Muscle of leg (tissue), 11 donors: Measurements from ENCODE around the gene SYNDIG1. TPM values are rescaled to one million over a fixed set of nuclear protein-coding genes. Genes with fewer than 3 reads are reported as not detected.

Experiments used
- DNase-seq: peaks from one replicate; pipeline ENCODE4 v3.0.0; 2013
- H3K27ac ChIP-seq: one replicate; pipeline ENCODE4 v1.5.1; 2013; ENCODE audit warnings: mild to moderate bottlenecking, low read length, control low read depth
- H3K27me3 ChIP-seq: one replicate; pipeline ENCODE4 v1.6.1; 2013; ENCODE audit warnings: low read length; ENCODE audit not compliant: control insufficient read depth, insufficient read depth
- H3K36me3 ChIP-seq: one replicate; pipeline ENCODE4 v1.6.1; 2013; ENCODE audit warnings: low read length; ENCODE audit not compliant: control insufficient read depth, insufficient read depth
- H3K4me1 ChIP-seq: one replicate; pipeline ENCODE4 v1.6.1; 2013; ENCODE audit warnings: low read length; ENCODE audit not compliant: control insufficient read depth, insufficient read depth
- H3K4me3 ChIP-seq: one replicate; pipeline ENCODE4 v1.5.1; 2013; ENCODE audit warnings: low read length, control low read depth
- H3K9me3 ChIP-seq: replicated peaks from 2 replicates; pipeline ENCODE4 v1.6.1; 2013; ENCODE audit warnings: low read depth, low read length; ENCODE audit not compliant: control insufficient read depth
- WGBS: methylation state at CpG from one replicate; pipeline ENCODE4 v1.1.5; 2013; ENCODE audit warnings: missing lambda C conversion rate; ENCODE audit not compliant: insufficient coverage; 5-methylcytosine and 5-hydroxymethylcytosine counted together
- polyA plus RNA-seq, 8 donors: library from polyadenylated mRNA; unstranded; fragments of 120-200 nt; gene quantifications; one replicate each; pipeline versions ENCODE4 v1.2.1 to v1.2.3, GENCODE V29; 2013; ENCODE audit warnings: inconsistent platforms in 1 of 8, low replicate concordance in 1 of 8; ENCODE audit not compliant: insufficient read length in 8 of 8, insufficient read depth in 1 of 8
- total RNA-seq: library from RNA; stranded (reverse); fragments of 120-200 nt; gene quantifications from one replicate; pipeline ENCODE4 v1.2.4, GENCODE V29; 2013

Gene SYNDIG1
- total and polyA plus RNA-seq, 9 donors: 2.5 to 5.3 (median 4.3) TPM

GRCh38 chr20:24470746-24471582, 1.5 kb downstream of the SYNDIG1 start:
- WGBS: 0% methylated on average over 28 of the region's 56 CpGs

GRCh38 chr20:24472426-24472825, 3.0 kb downstream of the SYNDIG1 start:
- WGBS: no CpG with 5 or more reads among the region's 3 CpGs
- Histone ChIP-seq H3K4me1 (peaks cover 17% of the 10 kb centered on the region), H3K9me3 (no peaks in the 10 kb centered on the region), H3K4me3 (no peak overlapping the region), H3K27ac (no peak overlapping the region), H3K36me3 (no peaks in the 10 kb centered on the region), H3K27me3 (peaks cover 36% of the 10 kb centered on the region)
- DNase-seq: no peak

More at GRCh38 chr20:24470746-24471582, 1.5 kb downstream of the SYNDIG1 start:
- DNase-seq: peak; percentile 26
- Histone ChIP-seq H3K9me3 (no peaks in the 10 kb centered on the region), H3K4me1 (peaks cover 17% of the 10 kb centered on the region), H3K4me3 (peak overlapping the region; percentile 46), H3K27me3 (peaks cover 36% of the 10 kb centered on the region), H3K36me3 (no peaks in the 10 kb centered on the region), H3K27ac (no peak overlapping the region)

- Histone ChIP-seq H3K9me3 (no peaks in the 10 kb centered on the region), H3K27ac (no peak overlapping the region), H3K4me1 (peaks cover 16% of the 10 kb centered on the region), H3K4me3 (no peak overlapping the region), H3K27me3 (peaks cover 27% of the 10 kb centered on the region), H3K36me3 (no peaks in the 10 kb centered on the region)
- no peak for DNase-seq
- 71% methylated on average over 1 of the region's 7 CpGs for WGBS
Observed at GRCh38 chr20:24473435-24474223, 4.2 kb downstream of the SYNDIG1 start.

- no peak for DNase-seq
- H3K36me3 ChIP-seq: no peaks in the 10 kb centered on the region
- WGBS: 70% methylated on average over 11 of the region's 11 CpGs
- H3K4me1 ChIP-seq: no peaks in the 10 kb centered on the region
- H3K4me3 ChIP-seq: no peak overlapping the region
- no peak overlapping the region for H3K27ac ChIP-seq
- H3K27me3 ChIP-seq: peaks cover 2% of the 10 kb centered on the region
- no peaks in the 10 kb centered on the region for H3K9me3 ChIP-seq
Observed at GRCh38 chr20:24477831-24478547, 8.6 kb downstream of the SYNDIG1 start.

- no peaks in the 10 kb centered on the region for H3K36me3 ChIP-seq
- no peak overlapping the region for H3K27ac ChIP-seq
Observed at GRCh38 chr20:24478584-24478983, 9.2 kb downstream of the SYNDIG1 start.

GRCh38 chr20:24479106-24479505, 9.7 kb downstream of the SYNDIG1 start:
- no peaks in the 10 kb centered on the region for H3K36me3 ChIP-seq
- no peaks in the 10 kb centered on the region for H3K27me3 ChIP-seq
- no peak overlapping the region for H3K27ac ChIP-seq
- no peaks in the 10 kb centered on the region for H3K9me3 ChIP-seq
- WGBS: 86% methylated on average over 4 of the region's 4 CpGs
- no peaks in the 10 kb centered on the region for H3K4me1 ChIP-seq
- no peak for DNase-seq
- H3K4me3 ChIP-seq: no peak overlapping the region

More at GRCh38 chr20:24478584-24478983, 9.2 kb downstream of the SYNDIG1 start:
- Histone ChIP-seq H3K9me3 (no peaks in the 10 kb centered on the region), H3K27me3 (no peaks in the 10 kb centered on the region), H3K4me1 (no peaks in the 10 kb centered on the region), H3K4me3 (no peak overlapping the region)
- 76% methylated on average over 6 of the region's 7 CpGs for whole genome bisulfite sequencing
- no peak for DNase-seq

GRCh38 chr20:24479595-24479994, 10.2 kb downstream of the SYNDIG1 start:
- H3K4me3 ChIP-seq: no peak overlapping the region
- no peaks in the 10 kb centered on the region for H3K27me3 ChIP-seq
- WGBS: 62% methylated on average over 4 of the region's 4 CpGs
- H3K9me3 ChIP-seq: no peaks in the 10 kb centered on the region
- H3K36me3 ChIP-seq: no peaks in the 10 kb centered on the region
- no peak for DNase-seq
- H3K27ac ChIP-seq: no peak overlapping the region
- no peaks in the 10 kb centered on the region for H3K4me1 ChIP-seq

GRCh38 chr20:24480509-24480908, 11.1 kb downstream of the SYNDIG1 start:
- H3K27me3 ChIP-seq: no peaks in the 10 kb centered on the region
- no peak overlapping the region for H3K27ac ChIP-seq
- no peak overlapping the region for H3K4me3 ChIP-seq
- no peaks in the 10 kb centered on the region for H3K36me3 ChIP-seq
- DNase-seq: no peak
- WGBS: 71% methylated on average over 1 of the region's 4 CpGs
- H3K9me3 ChIP-seq: no peaks in the 10 kb centered on the region
- no peaks in the 10 kb centered on the region for H3K4me1 ChIP-seq

GRCh38 chr20:24481173-24481572, 11.7 kb downstream of the SYNDIG1 start:
- no peaks in the 10 kb centered on the region for H3K9me3 ChIP-seq
- no peak overlapping the region for H3K27ac ChIP-seq

More at GRCh38 chr20:24481173-24481572, 11.7 kb downstream of the SYNDIG1 start:
- DNase-seq: no peak
- no peak overlapping the region for H3K4me3 ChIP-seq
- H3K4me1 ChIP-seq: no peaks in the 10 kb centered on the region
- no peaks in the 10 kb centered on the region for H3K36me3 ChIP-seq
- 88% methylated on average over 7 of the region's 7 CpGs for WGBS
- H3K27me3 ChIP-seq: no peaks in the 10 kb centered on the region
